GM12878 (cell line): Measurements from ENCODE around the gene MSH5. TPM values are rescaled to one million over a fixed set of nuclear protein-coding genes. Genes with fewer than 3 reads are reported as not detected.

Experiments used
- ATAC-seq: fragments of 200-7000 bp; cut with Tn5 transposase; 3 replicates; pipeline ENCODE4 v1.9.1; 2020; ENCODE audit warnings: mild to moderate bottlenecking, moderate library complexity
- BruUV-seq: library from RNA; stranded (reverse); fragments of 400-500 nt; replicated peaks from 2 replicates; lab custom pipeline; 2021; lab: Mats Ljungman, UMichigan
- CTCF ChIA-PET: fragments of 300-600 bp; sonication (Branson Sonifier 250); formaldehyde crosslinking; extraction: SDS; loops from one replicate; lab custom pipeline; 2021; ENCODE audit warnings: inconsistent platforms; lab: Yijun Ruan, JAX
- POLR2A ChIA-PET: fragments of 350-600 bp; formaldehyde crosslinking; extraction: SDS; loops from one replicate; lab custom pipeline; 2021; ENCODE audit warnings: inconsistent platforms; lab: Charles Lee
- RAD21 ChIA-PET: fragments of 300-600 bp; sonication (Branson Sonifier 250); formaldehyde crosslinking; loops from one replicate; lab custom pipeline; 2023; ENCODE audit warnings: antibody characterized with exemption; ENCODE audit not compliant: unreplicated experiment; lab: Charles Lee
- SMC1A ChIA-PET: fragments of 300-600 bp; sonication (Branson Sonifier 250); formaldehyde crosslinking; loops from one replicate; lab custom pipeline; 2023; ENCODE audit not compliant: unreplicated experiment, uncharacterized antibody; lab: Charles Lee
- DNase-seq: peaks from one replicate; pipeline ENCODE4 v3.0.0-alpha.2; 2011; ENCODE audit warnings: low read depth, low spot score
- FAIRE-seq: peaks from 3 replicates; lab custom pipeline; 2011; peaks lifted over from hg19 to GRCh38; lab: Jason Lieb, UNC
- H2AFZ ChIP-seq: 2 replicates; pipeline ENCODE4 v1.6.0; 2011; ENCODE audit warnings: low read depth, low read length, control low read depth; ENCODE audit not compliant: control insufficient read depth
- H3K27ac ChIP-seq: 2 replicates; pipeline ENCODE4 v1.5.1; 2011; ENCODE audit warnings: control low read depth; ENCODE audit not compliant: control insufficient read depth, insufficient read depth
- H3K27me3 ChIP-seq, 2 experiments: replicated peaks in 1 of 2; 2 replicates each; pipeline versions ENCODE4 v1.6.0 to v1.6.1; 2011; ENCODE audit warnings: low read length in 1 of 2; ENCODE audit not compliant: control insufficient read depth in 2 of 2, insufficient read depth in 2 of 2
- H3K36me3 ChIP-seq, 2 experiments: 2 replicates each; pipeline ENCODE4 v1.5.1; 2011; ENCODE audit warnings: low read length in 1 of 2; ENCODE audit not compliant: control insufficient read depth in 2 of 2, insufficient read depth in 2 of 2
- H3K4me1 ChIP-seq: 2 replicates; pipeline ENCODE4 v1.6.1; 2011; ENCODE audit warnings: mild to moderate bottlenecking, low read length, moderate library complexity, mixed read lengths; ENCODE audit not compliant: control insufficient read depth, insufficient read depth
- H3K4me2 ChIP-seq: 2 replicates; pipeline ENCODE4 v1.6.0; 2011; ENCODE audit warnings: control low read depth; ENCODE audit not compliant: control insufficient read depth, insufficient read depth
- H3K4me3 ChIP-seq: fragments of 200-600 bp; sonication (generic); 2 replicates; pipeline ENCODE4 v1.5.1; 2016
- H3K79me2 ChIP-seq: 2 replicates; pipeline ENCODE4 v1.6.0; 2011; ENCODE audit warnings: low read length; ENCODE audit not compliant: control insufficient read depth, insufficient read depth
- H3K9ac ChIP-seq: 2 replicates; pipeline ENCODE4 v1.8.0; 2011; ENCODE audit warnings: low read length, control low read depth, mixed read lengths; ENCODE audit not compliant: control insufficient read depth, insufficient read depth
- H3K9me3 ChIP-seq: replicated peaks from 3 replicates; pipeline ENCODE4 v1.5.1; 2011; ENCODE audit warnings: mild to moderate bottlenecking, low read length; ENCODE audit not compliant: control insufficient read depth, insufficient read depth
- H4K20me1 ChIP-seq: 2 replicates; pipeline ENCODE4 v1.6.0; 2011; ENCODE audit not compliant: control insufficient read depth, insufficient read depth
- HCFC1 ChIP-seq: fragments of 150-350 bp; IDR thresholded peaks from 2 replicates; pipeline ENCODE4 v1.6.1; 2014; ENCODE audit warnings: low read length
- NFIC ChIP-seq: IDR thresholded peaks from 2 replicates; pipeline ENCODE4 v1.6.1; 2012; ENCODE audit warnings: low read depth, mild to moderate bottlenecking, inconsistent platforms, low read length, moderate library complexity
- NR2C2 ChIP-seq: IDR thresholded peaks from 2 replicates; pipeline ENCODE4 v1.6.1; 2011; ENCODE audit warnings: borderline replicate concordance, low read depth; ENCODE audit not compliant: control insufficient read depth, insufficient read length
- POLR2A ChIP-seq: IDR thresholded peaks from 2 replicates; pipeline ENCODE4 v1.6.1; 2011; ENCODE audit warnings: low read depth, mild to moderate bottlenecking, low read length
- RAD21 ChIP-seq: IDR thresholded peaks from 2 replicates; pipeline ENCODE4 v1.6.1; 2011; ENCODE audit warnings: mild to moderate bottlenecking, low read depth, low read length, moderate library complexity; ENCODE audit not compliant: insufficient read depth
- SREBF1 ChIP-seq: IDR thresholded peaks from 2 replicates; pipeline ENCODE4 v1.6.1; 2012; ENCODE audit warnings: mild to moderate bottlenecking, low read length
- TAF1 ChIP-seq: IDR thresholded peaks from 2 replicates; pipeline ENCODE4 v1.6.1; 2011; ENCODE audit warnings: mild to moderate bottlenecking, low read depth, low read length, borderline replicate concordance
- WGBS: methylation state at CpG from one replicate; pipeline ENCODE4 v1.1.6; 2016; ENCODE audit warnings: low lambda C conversion rate; ENCODE audit not compliant: insufficient replicate concordance, insufficient coverage; ENCODE audit errors: missing lambda C conversion rate; 5-methylcytosine and 5-hydroxymethylcytosine counted together
- in situ Hi-C: fragments of 300-500 bp; cut with MboI; formaldehyde crosslinking; loops from 9 replicates; pipeline ENCODE4 v1.14.3; 2018; ENCODE audit warnings: mixed read lengths
- intact Hi-C: fragments of 100-400 bp; cut with micrococcal nuclease; formaldehyde crosslinking; loops from one replicate; pipeline ENCODE4 v1.14.2; 2022; ENCODE audit not compliant: unreplicated experiment
- polyA plus RNA-seq, 11 experiments: library from polyadenylated mRNA; depleted of rRNA in 4 of 11; unstranded in 6 of 11; stranded (reverse) in 5 of 11; fragments of >200 nt; fragmentation: Nextera tagmentation in 4 of 11; fragmentation: Illumina TruSeq in 1 of 11; extraction: Ambion mirVana in 4 of 11; extraction: Trizol in 1 of 11; gene quantifications; 1 replicate in 1 of 11; 2 replicates in 10 of 11; pipeline versions ENCODE4 v1.2.1 to v1.2.3, GENCODE V29; 2011 to 2016; ENCODE audit warnings: inconsistent platforms in 2 of 11, missing spikeins in 2 of 11, low read depth in 1 of 11
- total RNA-seq, 4 experiments: library from RNA; depleted of rRNA in 3 of 4; stranded (reverse); fragments of >200 nt in 3 of 4; fragmentation: Illumina TruSeq in 1 of 4; extraction: Trizol in 1 of 4; gene quantifications; 2 replicates each; pipeline versions ENCODE4 v1.2.1 to v1.2.3, GENCODE V29; 2013 to 2021
- TF ChIP-seq, protein P1 (sequence below): fragments of 450-650 bp; IDR thresholded peaks from 2 replicates; pipeline ENCODE4 v1.6.1; 2017; ENCODE audit warnings: mild to moderate bottlenecking, moderate library complexity

The MSH5 gene
- total and polyA plus RNA-seq, 10 of the 15 experiments (the other 5 are each of a cell fraction or from before 2014, with no cell fraction given), result 9.1 to 52.7 (median 30.0) TPM

DNA sequence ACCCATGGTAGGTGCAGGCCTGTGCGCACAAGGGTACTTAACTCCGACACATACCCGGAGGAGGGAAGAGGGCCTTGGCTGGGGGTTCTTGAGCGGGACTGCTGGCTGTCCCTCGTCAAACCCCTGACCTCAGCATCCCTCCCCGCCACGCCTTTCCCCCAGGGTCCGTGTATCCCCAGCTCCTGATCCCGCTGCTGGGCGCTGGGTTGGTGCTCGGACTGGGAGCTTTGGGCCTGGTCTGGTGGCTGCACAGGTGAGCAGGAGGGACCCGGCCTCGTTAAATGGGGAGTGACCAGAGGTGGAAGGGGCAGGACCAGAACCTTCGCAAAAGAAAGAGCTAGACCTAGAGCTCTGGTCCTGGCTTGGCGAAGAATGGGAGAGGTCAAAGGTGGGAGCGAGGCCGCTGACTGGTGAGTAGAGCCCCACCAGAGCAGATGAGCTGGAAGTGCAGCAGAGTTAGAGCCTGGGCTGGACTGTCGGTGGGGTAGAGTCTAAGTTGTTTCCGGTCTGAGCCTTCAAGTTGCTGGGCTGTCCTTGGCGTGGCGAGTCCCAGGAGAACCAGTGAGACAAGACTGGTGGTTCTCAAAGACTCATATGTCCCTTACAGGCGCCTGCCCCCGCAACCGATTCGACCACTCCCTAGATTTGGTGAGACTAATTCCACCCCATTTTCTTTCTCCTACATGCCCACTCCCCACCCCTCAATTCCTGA lies 15.7 kb upstream of the MSH5 start:
- Histone ChIP-seq H3K27me3 (no peaks in the 10 kb centered on the region; a peak in 1 of 4 replicates), H3K9me3 (no peaks in the 10 kb centered on the region), H3K9ac (no peak overlapping the region), H3K36me3 (peaks cover 0 to 2% of the 10 kb centered on the region in 2 experiments; a peak in 3 of 4 replicates), H3K4me2 (no peak overlapping the region), H3K27ac (no peak overlapping the region), H3K79me2 (no peaks in the 10 kb centered on the region), H2AFZ (no peak overlapping the region), H4K20me1 (no peaks in the 10 kb centered on the region), H3K4me3 (no peak overlapping the region), H3K4me1 (peaks cover 22% of the 10 kb centered on the region)
- ChIA-PET POLR2A (interaction anchor here (1.1 kb wide), 1 partner anchor 72 kb away, joined by 4 read pairs; the partner anchor contains the start of gene BAG6), CTCF (interaction anchor here (1.2 to 2.8 kb wide), 3 partner anchors 10 to 103 kb away, joined by 3 to 12 read pairs (median 5); partner anchors contain the start of gene HSPA1B), SMC1A (interaction anchor here (0.7 to 2.0 kb wide), 4 partner anchors 9 to 46 kb away, joined by 3 to 7 read pairs (median 4); partner anchors contain the start of genes LY6G6D and LY6G6F), RAD21 (no interaction called here)
- TF ChIP-seq NR2C2 (no peak), HCFC1 (no peak)
- ATAC-seq (no peak), DNase-seq (no peak), FAIRE-seq (no peak)
- no TSS peak for BruUV-seq
- WGBS, result 86% methylated on average over 24 of the region's 25 CpGs
- intact Hi-C loops, result no loop called here
- in situ Hi-C loops, result no loop called here

DNA sequence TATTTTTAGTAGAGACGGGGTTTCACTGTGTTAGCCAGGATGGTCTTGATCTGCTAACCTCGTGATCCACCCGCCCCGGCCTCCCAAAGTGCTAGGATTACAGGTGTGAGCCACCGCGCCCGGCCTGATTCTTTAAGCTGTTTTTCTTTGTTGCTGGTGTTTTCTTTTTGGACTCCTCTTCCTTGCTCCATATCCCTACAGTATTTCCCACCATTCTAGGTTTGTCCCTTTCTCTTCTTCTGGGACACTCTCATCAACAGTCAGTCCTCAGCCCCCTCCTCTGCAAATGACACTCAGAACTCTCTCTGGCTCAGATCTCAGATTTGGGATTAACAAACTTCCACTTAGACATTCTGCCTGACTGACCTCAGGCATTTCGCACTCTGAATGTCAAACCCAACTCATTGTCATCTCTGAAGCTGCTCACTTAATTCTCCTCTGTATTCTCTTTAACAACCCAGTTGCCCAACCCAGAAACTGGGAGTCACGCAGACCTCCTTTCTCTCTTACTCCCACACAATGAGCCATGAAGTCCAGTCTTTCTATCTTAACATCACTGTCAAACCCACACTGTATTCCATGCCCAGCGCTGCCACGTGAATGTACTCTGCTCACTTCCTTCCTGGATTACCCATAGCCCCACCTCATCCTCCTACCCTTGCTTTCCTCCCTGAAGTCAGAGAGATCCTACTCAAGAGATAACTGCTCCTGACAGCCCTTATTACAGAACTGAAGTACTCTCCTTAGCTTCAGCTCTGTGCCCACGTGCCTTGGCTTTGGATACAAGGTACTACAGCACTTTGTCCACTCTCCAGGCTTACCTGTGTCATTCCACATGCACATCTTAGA lies 14.1 kb upstream of the MSH5 start:
- no peak for DNase-seq
- CTCF ChIA-PET, result interaction anchor here (1.2 to 1.7 kb wide), 3 partner anchors 43 to 105 kb away, joined by 3 to 5 read pairs (median 4); partner anchors contain the start of gene HSPA1B
- no TSS peak for BruUV-seq
- TF ChIP-seq NFIC, result no peak
- no peak for TF ChIP-seq POLR2A
- TF ChIP-seq TAF1, result no peak
- TF ChIP-seq RAD21, result no peak
- TF ChIP-seq, protein P1, sequence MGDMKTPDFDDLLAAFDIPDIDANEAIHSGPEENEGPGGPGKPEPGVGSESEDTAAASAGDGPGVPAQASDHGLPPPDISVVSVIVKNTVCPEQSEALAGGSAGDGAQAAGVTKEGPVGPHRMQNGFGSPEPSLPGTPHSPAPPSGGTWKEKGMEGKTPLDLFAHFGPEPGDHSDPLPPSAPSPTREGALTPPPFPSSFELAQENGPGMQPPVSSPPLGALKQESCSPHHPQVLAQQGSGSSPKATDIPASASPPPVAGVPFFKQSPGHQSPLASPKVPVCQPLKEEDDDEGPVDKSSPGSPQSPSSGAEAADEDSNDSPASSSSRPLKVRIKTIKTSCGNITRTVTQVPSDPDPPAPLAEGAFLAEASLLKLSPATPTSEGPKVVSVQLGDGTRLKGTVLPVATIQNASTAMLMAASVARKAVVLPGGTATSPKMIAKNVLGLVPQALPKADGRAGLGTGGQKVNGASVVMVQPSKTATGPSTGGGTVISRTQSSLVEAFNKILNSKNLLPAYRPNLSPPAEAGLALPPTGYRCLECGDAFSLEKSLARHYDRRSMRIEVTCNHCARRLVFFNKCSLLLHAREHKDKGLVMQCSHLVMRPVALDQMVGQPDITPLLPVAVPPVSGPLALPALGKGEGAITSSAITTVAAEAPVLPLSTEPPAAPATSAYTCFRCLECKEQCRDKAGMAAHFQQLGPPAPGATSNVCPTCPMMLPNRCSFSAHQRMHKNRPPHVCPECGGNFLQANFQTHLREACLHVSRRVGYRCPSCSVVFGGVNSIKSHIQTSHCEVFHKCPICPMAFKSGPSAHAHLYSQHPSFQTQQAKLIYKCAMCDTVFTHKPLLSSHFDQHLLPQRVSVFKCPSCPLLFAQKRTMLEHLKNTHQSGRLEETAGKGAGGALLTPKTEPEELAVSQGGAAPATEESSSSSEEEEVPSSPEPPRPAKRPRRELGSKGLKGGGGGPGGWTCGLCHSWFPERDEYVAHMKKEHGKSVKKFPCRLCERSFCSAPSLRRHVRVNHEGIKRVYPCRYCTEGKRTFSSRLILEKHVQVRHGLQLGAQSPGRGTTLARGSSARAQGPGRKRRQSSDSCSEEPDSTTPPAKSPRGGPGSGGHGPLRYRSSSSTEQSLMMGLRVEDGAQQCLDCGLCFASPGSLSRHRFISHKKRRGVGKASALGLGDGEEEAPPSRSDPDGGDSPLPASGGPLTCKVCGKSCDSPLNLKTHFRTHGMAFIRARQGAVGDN, result no peak
- no peak for TF ChIP-seq SREBF1

More for the DNA sequence above, 14.1 kb upstream of the MSH5 start:
- FAIRE-seq, result no peak
- ATAC-seq, result no peak
- H3K4me3 ChIP-seq, result no peak overlapping the region
- ChIA-PET POLR2A (interaction anchor here (0.6 kb wide), 1 partner anchor 279 kb away, joined by 3 read pairs; no protein-coding TSS in a partner anchor), SMC1A (interaction anchor here (5.3 kb wide), 1 partner anchor 13 kb away, joined by 45 read pairs; the partner anchor contains the start of genes CLIC1 and MSH5), RAD21 (interaction anchor here (0.8 kb wide), 1 partner anchor 44 kb away, joined by 5 read pairs; no protein-coding TSS in a partner anchor)
- no peak overlapping the region for H3K9ac ChIP-seq
- peaks cover 0 to 2% of the 10 kb centered on the region in 2 experiments; a peak in 3 of 4 replicates for H3K36me3 ChIP-seq
- in situ Hi-C loops, result no loop called here
- H3K79me2 ChIP-seq, result no peaks in the 10 kb centered on the region
- intact Hi-C loops, result no loop called here
- no peak overlapping the region for H3K27ac ChIP-seq
- peaks cover 24% of the 10 kb centered on the region for H3K4me1 ChIP-seq
- no peak overlapping the region for H3K4me2 ChIP-seq
- no peaks in the 10 kb centered on the region for H4K20me1 ChIP-seq
- no peaks in the 10 kb centered on the region; a peak in 1 of 4 replicates for H3K27me3 ChIP-seq
- H2AFZ ChIP-seq, result no peak overlapping the region
- H3K9me3 ChIP-seq, result no peaks in the 10 kb centered on the region
- WGBS, result 87% methylated on average over 12 of the region's 12 CpGs
